DOHH2 (cell line): ENCODE results near the gene PRCC.

Experiments used
- CTCF ChIP-seq: fragments of 200-600 bp; sonication (generic); IDR thresholded peaks from one replicate; pipeline ENCODE4 v1.5.1; 2014; ENCODE audit warnings: antibody characterized with exemption, mild to moderate bottlenecking, low read depth, low read length; ENCODE audit not compliant: poor library complexity, severe bottlenecking
- EZH2phosphoT487 ChIP-seq: fragments of 200-600 bp; sonication (generic); IDR thresholded peaks from 2 replicates; pipeline ENCODE4 v1.6.1; 2017; ENCODE audit warnings: borderline replicate concordance, mild to moderate bottlenecking, antibody characterized with exemption, low read length, moderate library complexity, mixed read lengths

GRCh38 chr1:156814571-156815260 lies 47.4 kb downstream of the PRCC start:
- TF ChIP-seq CTCF (no peak), EZH2phosphoT487 (no peak)
